ENCODE data around the gene GPR3.
A peak's percentile ranks its signal among the peaks of the same experiment; 100 is the strongest.
"Not testable (repeated sequence)": the region's sequence is repeated elsewhere in the genome, so short reads cannot be mapped to it uniquely, and the experiment has no call there.

Gene GPR3

GRCh38 chr1:27413004-27413403 is 20.6 kb downstream of the GPR3 start:
- DNase-seq (ENCODE audit: low read depth in 1 of 2, low spot score in 1 of 2), result no peak
- in situ Hi-C loops (cut with HindIII; ENCODE audit: low pct_unique_long_range_greater_than_20kb, low sequenced_read_pairs), result no loop called here
- TF ChIP-seq JUND (IDR thresholded peaks at IDR 0.05; ENCODE audit: low read depth), result no peak

- no peak for DNase-seq (ENCODE audit: low read depth in 1 of 2, low spot score in 1 of 2)
- in situ Hi-C loops (cut with HindIII; ENCODE audit: low pct_unique_long_range_greater_than_20kb, low sequenced_read_pairs), result no loop called here
- no peak for TF ChIP-seq JUND (IDR thresholded peaks at IDR 0.05; ENCODE audit: low read depth)
These were observed 21.7 kb downstream of the GPR3 start for GRCh38 chr1:27414091-27414490.

GRCh38 chr1:27416387-27417111 is 24.1 kb downstream of the GPR3 start:
- in situ Hi-C loops (cut with HindIII; ENCODE audit: low pct_unique_long_range_greater_than_20kb, low sequenced_read_pairs), result no loop called here
- no peak for TF ChIP-seq JUND (IDR thresholded peaks at IDR 0.05; ENCODE audit: low read depth)
- DNase-seq (ENCODE audit: low read depth in 1 of 2, low spot score in 1 of 2), result peak in 1 of 2 experiments; percentile 63

GRCh38 chr1:27417713-27418112 is 25.3 kb downstream of the GPR3 start:
- in situ Hi-C loops (cut with HindIII; ENCODE audit: low pct_unique_long_range_greater_than_20kb, low sequenced_read_pairs), result no loop called here
- no peak for DNase-seq (ENCODE audit: low read depth in 1 of 2, low spot score in 1 of 2)
- TF ChIP-seq JUND (IDR thresholded peaks at IDR 0.05; ENCODE audit: low read depth), result no peak

GRCh38 chr1:27418326-27419185 is 26.1 kb downstream of the GPR3 start:
- in situ Hi-C loops (cut with HindIII; ENCODE audit: low pct_unique_long_range_greater_than_20kb, low sequenced_read_pairs), result no loop called here

GRCh38 chr1:27423709-27424108 is 31.3 kb downstream of the GPR3 start:
- in situ Hi-C loops (cut with HindIII; ENCODE audit: low pct_unique_long_range_greater_than_20kb, low sequenced_read_pairs), result no loop called here
- TF ChIP-seq JUND (IDR thresholded peaks at IDR 0.05; ENCODE audit: low read depth), result no peak
- no peak for DNase-seq (ENCODE audit: low read depth in 1 of 2, low spot score in 1 of 2)

More at GRCh38 chr1:27418326-27419185, 26.1 kb downstream of the GPR3 start:
- TF ChIP-seq JUND (IDR thresholded peaks at IDR 0.05; ENCODE audit: low read depth), result no peak
- no peak for DNase-seq (ENCODE audit: low read depth in 1 of 2, low spot score in 1 of 2)

GRCh38 chr1:27427329-27427728 is 34.9 kb downstream of the GPR3 start:
- no peak for DNase-seq (ENCODE audit: low read depth in 1 of 2, low spot score in 1 of 2)
- no peak for TF ChIP-seq JUND (IDR thresholded peaks at IDR 0.05; ENCODE audit: low read depth)
- in situ Hi-C loops (cut with HindIII; ENCODE audit: low pct_unique_long_range_greater_than_20kb, low sequenced_read_pairs), result no loop called here

- no peak for TF ChIP-seq JUND (IDR thresholded peaks at IDR 0.05; ENCODE audit: low read depth)
- no peak for DNase-seq (ENCODE audit: low read depth in 1 of 2, low spot score in 1 of 2)
- in situ Hi-C loops (cut with HindIII; ENCODE audit: low pct_unique_long_range_greater_than_20kb, low sequenced_read_pairs), result no loop called here
These were observed 35.4 kb downstream of the GPR3 start for GRCh38 chr1:27427816-27428315.

GRCh38 chr1:27428316-27429028 is 36.0 kb downstream of the GPR3 start:
- in situ Hi-C loops (cut with HindIII; ENCODE audit: low pct_unique_long_range_greater_than_20kb, low sequenced_read_pairs), result no loop called here
- no peak for DNase-seq (ENCODE audit: low read depth in 1 of 2, low spot score in 1 of 2)
- no peak for TF ChIP-seq JUND (IDR thresholded peaks at IDR 0.05; ENCODE audit: low read depth)

- in situ Hi-C loops (cut with HindIII; ENCODE audit: low pct_unique_long_range_greater_than_20kb, low sequenced_read_pairs), result no loop called here
These were observed 36.6 kb downstream of the GPR3 start for GRCh38 chr1:27429029-27429425.

GRCh38 chr1:27430903-27431600 is 38.6 kb downstream of the GPR3 start:
- in situ Hi-C loops (cut with HindIII; ENCODE audit: low pct_unique_long_range_greater_than_20kb, low sequenced_read_pairs), result no loop called here
- peak in 1 of 2 experiments; percentile 28 for DNase-seq (ENCODE audit: low read depth in 1 of 2, low spot score in 1 of 2)
- no peak for TF ChIP-seq JUND (IDR thresholded peaks at IDR 0.05; ENCODE audit: low read depth)

More at GRCh38 chr1:27429029-27429425, 36.6 kb downstream of the GPR3 start:
- TF ChIP-seq JUND (IDR thresholded peaks at IDR 0.05; ENCODE audit: low read depth), result no peak
- DNase-seq (ENCODE audit: low read depth in 1 of 2, low spot score in 1 of 2), result no peak

GRCh38 chr1:27431601-27431940 is 39.1 kb downstream of the GPR3 start:
- in situ Hi-C loops (cut with HindIII; ENCODE audit: low pct_unique_long_range_greater_than_20kb, low sequenced_read_pairs), result no loop called here

GRCh38 chr1:27432725-27433124 is 40.3 kb downstream of the GPR3 start:
- not testable (repeated sequence) for DNase-seq (ENCODE audit: low read depth in 1 of 2, low spot score in 1 of 2)

More at GRCh38 chr1:27431601-27431940, 39.1 kb downstream of the GPR3 start:
- no peak for DNase-seq (ENCODE audit: low read depth in 1 of 2, low spot score in 1 of 2)
- no peak for TF ChIP-seq JUND (IDR thresholded peaks at IDR 0.05; ENCODE audit: low read depth)

More at GRCh38 chr1:27432725-27433124, 40.3 kb downstream of the GPR3 start:
- in situ Hi-C loops (cut with HindIII; ENCODE audit: low pct_unique_long_range_greater_than_20kb, low sequenced_read_pairs), result not testable (repeated sequence)

Data from T47D (cell line).